ENCODE results near the gene UST. TPM values are rescaled to one million over a fixed set of nuclear protein-coding genes. Genes with fewer than 3 reads are reported as not detected.

The UST gene
- total and polyA plus RNA-seq, 8 donors, result 3.7 to 20.9 (median 8.6) TPM

DNA sequence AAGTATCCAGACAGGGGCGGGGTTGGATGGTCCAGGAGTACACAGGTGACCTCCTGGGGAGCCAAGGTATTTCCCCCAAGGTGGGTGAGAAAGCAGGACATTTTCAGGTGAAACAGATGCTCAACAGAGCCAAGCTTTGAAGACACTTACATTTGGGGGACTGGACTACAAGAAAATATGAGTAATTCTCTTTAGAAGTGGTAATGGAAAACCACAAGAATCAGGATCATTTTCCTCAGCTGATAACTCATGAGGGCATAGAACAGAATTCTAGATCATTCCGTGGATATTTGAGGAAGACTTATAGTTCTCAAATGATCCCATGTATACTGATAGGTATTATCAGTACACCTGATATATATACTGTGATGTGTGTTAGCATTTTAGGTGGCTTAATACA, 89.9 kb downstream of the UST start:
- 93% methylated on average over 2 of the region's 2 CpGs for WGBS, 2 donors
- DNase-seq, result no peak
- TF ChIP-seq, protein P1, sequence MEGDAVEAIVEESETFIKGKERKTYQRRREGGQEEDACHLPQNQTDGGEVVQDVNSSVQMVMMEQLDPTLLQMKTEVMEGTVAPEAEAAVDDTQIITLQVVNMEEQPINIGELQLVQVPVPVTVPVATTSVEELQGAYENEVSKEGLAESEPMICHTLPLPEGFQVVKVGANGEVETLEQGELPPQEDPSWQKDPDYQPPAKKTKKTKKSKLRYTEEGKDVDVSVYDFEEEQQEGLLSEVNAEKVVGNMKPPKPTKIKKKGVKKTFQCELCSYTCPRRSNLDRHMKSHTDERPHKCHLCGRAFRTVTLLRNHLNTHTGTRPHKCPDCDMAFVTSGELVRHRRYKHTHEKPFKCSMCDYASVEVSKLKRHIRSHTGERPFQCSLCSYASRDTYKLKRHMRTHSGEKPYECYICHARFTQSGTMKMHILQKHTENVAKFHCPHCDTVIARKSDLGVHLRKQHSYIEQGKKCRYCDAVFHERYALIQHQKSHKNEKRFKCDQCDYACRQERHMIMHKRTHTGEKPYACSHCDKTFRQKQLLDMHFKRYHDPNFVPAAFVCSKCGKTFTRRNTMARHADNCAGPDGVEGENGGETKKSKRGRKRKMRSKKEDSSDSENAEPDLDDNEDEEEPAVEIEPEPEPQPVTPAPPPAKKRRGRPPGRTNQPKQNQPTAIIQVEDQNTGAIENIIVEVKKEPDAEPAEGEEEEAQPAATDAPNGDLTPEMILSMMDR (IDR thresholded peaks at IDR 0.05), result no peak
- Histone ChIP-seq H3K27me3 (no peaks in the 10 kb centered on the region), H3K27ac (no peak overlapping the region), H3K4me3 (no peak overlapping the region), H3K9me3 (no peaks in the 10 kb centered on the region), H3K36me3 (no peaks in the 10 kb centered on the region), H3K4me1 (no peaks in the 10 kb centered on the region)
- FAIRE-seq, result no peak
- intact Hi-C loops (cut with DNase I), result no loop called here
- ATAC-seq, result no peak

DNA sequence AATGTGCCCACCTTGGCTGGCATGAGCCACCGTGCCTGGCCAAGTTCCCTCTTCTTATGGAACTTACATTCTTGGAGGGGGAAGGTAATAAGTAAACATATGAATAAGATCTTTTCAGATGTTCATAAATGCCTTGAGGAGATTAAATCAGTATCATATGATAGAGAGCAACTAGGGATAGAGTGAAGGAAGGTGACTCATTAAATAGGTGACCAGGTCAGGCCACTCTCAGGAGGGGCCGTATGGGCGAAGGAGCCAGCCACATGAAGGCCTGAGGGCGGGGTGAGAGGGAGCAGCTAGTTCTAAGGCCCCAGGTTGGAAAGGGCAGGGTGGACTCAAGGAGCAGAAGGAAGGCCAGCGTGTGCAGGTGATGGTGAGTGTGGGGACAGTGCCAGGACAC, 91.1 kb downstream of the UST start:
- intact Hi-C loops (cut with DNase I), result no loop called here
- no peak for DNase-seq

DNA sequence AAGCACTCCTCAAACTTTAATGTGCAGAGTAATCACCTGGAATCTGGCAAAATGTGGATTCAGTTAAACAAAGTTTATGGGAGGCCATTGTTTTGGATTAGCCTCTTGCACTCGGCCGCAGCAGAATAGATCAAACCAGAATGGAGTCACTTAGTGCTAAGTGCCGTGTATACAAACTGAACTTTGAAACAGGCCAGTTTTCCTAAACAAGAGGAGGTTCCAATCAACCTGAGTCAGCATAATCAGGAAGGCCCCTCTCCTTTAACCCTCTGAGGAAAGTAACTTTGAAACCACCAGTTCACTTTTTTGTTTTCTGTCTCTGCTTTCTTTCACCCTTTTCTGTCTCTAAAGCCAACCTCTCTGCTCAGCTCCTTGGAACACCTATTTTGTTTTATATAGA, 92.2 kb downstream of the UST start:
- no peak overlapping the region for H3K4me3 ChIP-seq
- no peak for ATAC-seq
- H3K27ac ChIP-seq, result no peak overlapping the region
- no peaks in the 10 kb centered on the region for H3K27me3 ChIP-seq
- intact Hi-C loops (cut with DNase I), result no loop called here
- FAIRE-seq, result no peak
- 76 to 84% methylated on average over 3 of the region's 3 CpGs for WGBS, 2 donors
- no peak for DNase-seq
- TF ChIP-seq, protein P1 (IDR thresholded peaks at IDR 0.05), result no peak
- H3K36me3 ChIP-seq, result no peaks in the 10 kb centered on the region
- no peaks in the 10 kb centered on the region for H3K9me3 ChIP-seq
- no peaks in the 10 kb centered on the region for H3K4me1 ChIP-seq

More for the DNA sequence above, 91.1 kb downstream of the UST start:
- H3K27me3 ChIP-seq, result no peaks in the 10 kb centered on the region
- TF ChIP-seq, protein P1 (IDR thresholded peaks at IDR 0.05), result no peak
- no peaks in the 10 kb centered on the region for H3K36me3 ChIP-seq
- no peaks in the 10 kb centered on the region for H3K4me1 ChIP-seq
- 89 to 94% methylated on average over 5 of the region's 5 CpGs for WGBS, 2 donors
- H3K4me3 ChIP-seq, result no peak overlapping the region
- H3K9me3 ChIP-seq, result no peaks in the 10 kb centered on the region
- FAIRE-seq, result no peak
- no peak overlapping the region for H3K27ac ChIP-seq
- ATAC-seq, result no peak

DNA sequence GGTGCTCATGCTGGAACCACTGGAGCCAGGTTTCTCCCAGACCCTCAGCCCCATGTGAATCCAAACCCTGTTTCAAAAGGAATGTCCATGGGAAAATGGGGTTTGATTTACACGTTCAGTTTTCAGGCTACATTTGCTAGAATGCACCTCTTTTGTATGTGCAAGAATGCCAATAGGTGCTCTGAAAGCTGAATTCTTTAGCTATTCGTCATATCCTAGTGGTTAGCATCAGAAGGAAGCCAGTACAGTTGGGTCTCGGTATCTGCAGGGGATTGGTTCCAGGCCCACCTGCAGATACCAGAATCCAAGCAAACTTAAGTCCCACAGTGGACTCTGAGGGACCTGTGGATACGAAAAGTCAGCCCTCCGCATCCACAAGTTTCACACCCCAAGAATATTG, 93.4 kb downstream of the UST start:
- no peak for ATAC-seq
- TF ChIP-seq, protein P1 (IDR thresholded peaks at IDR 0.05), result no peak
- no peak for FAIRE-seq
- DNase-seq, result no peak
- H3K36me3 ChIP-seq, result no peaks in the 10 kb centered on the region
- no peaks in the 10 kb centered on the region for H3K27me3 ChIP-seq
- intact Hi-C loops (cut with DNase I), result no loop called here
- no peaks in the 10 kb centered on the region for H3K4me1 ChIP-seq
- H3K9me3 ChIP-seq, result no peaks in the 10 kb centered on the region
- no peak overlapping the region for H3K4me3 ChIP-seq
- WGBS, 2 donors, result 85 to 97% methylated on average over 5 of the region's 5 CpGs
- no peak overlapping the region for H3K27ac ChIP-seq

DNA sequence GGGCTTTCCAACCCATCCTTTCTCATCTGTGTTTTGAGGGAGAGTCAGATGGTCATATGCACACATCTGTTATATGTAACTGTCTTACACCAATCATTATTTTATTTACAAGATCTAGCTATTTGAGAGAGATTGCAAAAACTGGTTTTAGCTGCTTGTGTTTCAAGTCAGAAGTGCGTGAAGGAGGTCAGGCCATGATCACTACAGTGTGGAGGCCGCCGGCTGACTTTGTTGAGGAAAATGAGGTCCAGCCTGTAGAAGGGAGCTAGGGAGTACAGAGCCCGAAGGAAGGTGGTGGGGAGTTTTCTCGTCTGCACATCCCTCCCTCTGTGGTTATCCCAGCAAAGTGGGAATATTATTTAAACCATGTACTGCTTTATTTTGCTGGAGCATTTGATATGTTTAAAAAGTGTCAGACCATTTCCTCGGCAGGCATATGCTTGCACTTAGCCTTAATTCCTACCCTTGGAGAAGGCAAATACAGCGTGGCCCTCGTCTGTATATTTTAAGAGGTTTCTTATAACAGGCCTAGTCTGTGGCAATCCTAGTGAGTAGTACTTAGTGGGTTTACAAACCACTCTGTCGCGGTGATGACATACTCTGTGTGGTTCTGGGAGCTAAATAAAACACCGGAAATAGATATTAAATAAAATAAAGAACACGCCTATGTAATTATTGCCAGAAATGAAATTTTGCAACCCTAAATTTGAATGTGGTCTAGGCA, 95.6 kb downstream of the UST start:
- DNase-seq (no peak), ATAC-seq (no peak), FAIRE-seq (no peak)
- Histone ChIP-seq H3K36me3 (no peaks in the 10 kb centered on the region), H3K4me1 (peaks cover 1 to 10% (median 4%) of the 10 kb centered on the region in 3 donors), H3K27ac (no peak overlapping the region), H3K4me3 (no peak overlapping the region), H3K9me3 (no peaks in the 10 kb centered on the region), H3K27me3 (no peaks in the 10 kb centered on the region)
- intact Hi-C loops (cut with DNase I), result no loop called here
- WGBS, 2 donors, result 94 to 97% methylated on average over 12 of the region's 12 CpGs
- TF ChIP-seq, protein P1 (IDR thresholded peaks at IDR 0.05), result no peak
